ENCODE results near the gene PARD3B.

DNA sequence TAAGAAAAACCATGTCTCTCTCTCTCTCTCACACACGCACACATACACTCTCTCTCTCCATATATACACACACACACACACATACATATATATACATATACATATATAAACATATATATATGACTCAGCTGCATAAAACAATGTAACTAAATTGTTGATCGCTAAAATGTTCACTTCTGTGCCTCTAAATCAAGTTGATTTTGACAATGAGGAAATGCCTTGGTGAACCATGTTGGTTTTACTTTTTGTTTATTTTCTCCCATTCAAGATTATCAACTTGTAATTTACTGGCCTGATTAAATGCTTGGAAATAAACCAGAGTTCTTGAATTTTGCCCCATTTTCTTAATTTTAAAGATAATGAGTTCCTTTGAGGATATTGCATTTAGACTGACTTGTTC, 500.4 kb downstream of the PARD3B start:
- TF ChIP-seq POLR2A (IDR thresholded peaks at IDR 0.05): no peak
- TF ChIP-seq CTCF (IDR thresholded peaks at IDR 0.05): no peak
